Colonic mucosa (tissue), 4 donors: ENCODE measurements around the gene ELMOD1. TPM values are rescaled to one million over a fixed set of nuclear protein-coding genes. Genes with fewer than 3 reads are reported as not detected.

Experiments
- DNase-seq: peaks from one replicate; pipeline ENCODE4 v3.0.0-alpha.2; 2020
- H3K27ac ChIP-seq: fragments of 200-600 bp; one replicate; pipeline ENCODE4 v1.8.0; 2021
- H3K27me3 ChIP-seq: fragments of 200-600 bp; one replicate; pipeline ENCODE4 v1.8.0; 2021
- H3K36me3 ChIP-seq: fragments of 200-600 bp; one replicate; pipeline ENCODE4 v1.8.0; 2021
- H3K4me1 ChIP-seq: fragments of 200-600 bp; one replicate; pipeline ENCODE4 v1.8.0; 2021; ENCODE audit warnings: mild to moderate bottlenecking
- H3K4me3 ChIP-seq: fragments of 200-600 bp; one replicate; pipeline ENCODE4 v1.8.0; 2021
- H3K9ac ChIP-seq, 2 donors: one replicate each; pipeline ENCODE4 v1.7.0; 2013; ENCODE audit warnings: control low read depth in 2 of 2, low read depth in 2 of 2, low read length in 2 of 2
- H3K9me3 ChIP-seq: fragments of 200-600 bp; one replicate; pipeline ENCODE4 v1.8.0; 2021
- CTCF ChIP-seq: fragments of 200-600 bp; IDR thresholded peaks from one replicate; pipeline ENCODE4 v1.8.0; 2022; ENCODE audit warnings: antibody characterized with exemption, mild to moderate bottlenecking
- intact Hi-C: fragments of 100-400 bp; cut with DNase I; formaldehyde crosslinking; loops from one replicate; pipeline ENCODE4 v1.14.1; 2022
- total RNA-seq, 2 donors: library from RNA; stranded (reverse); fragmentation: NEBNext Ultra II Directional in 1 of 2; extraction: Animal tissue kit (Norgen Biotek cat#: 25700) in 1 of 2; gene quantifications; one replicate each; pipeline ENCODE4 v1.2.1, GENCODE V29; 2021
- donor health status: healthy.
- donor health status: DM: no; HTN: no; CAD: no.
- donor health status: DM: no; HTN: no; CAD: no.

Gene ELMOD1
- total RNA-seq, 2 donors from 2014 or later = 0.11 TPM; not detected in 1

- Histone ChIP-seq H3K4me1 (no peaks in the 10 kb centered on the region), H3K36me3 (no peaks in the 10 kb centered on the region), H3K27me3 (no peaks in the 10 kb centered on the region), H3K9ac (no peak overlapping the region), H3K9me3 (no peaks in the 10 kb centered on the region), H3K27ac (no peak overlapping the region), H3K4me3 (no peak overlapping the region)
- DNase-seq = no peak
- TF ChIP-seq CTCF = no peak
- intact Hi-C loops = no loop called here
Observed at GRCh38 chr11:107609400-107610218, 18.7 kb downstream of the ELMOD1 start.

GRCh38 chr11:107612445-107612844, 21.5 kb downstream of the ELMOD1 start:
- intact Hi-C loops = no loop called here
- DNase-seq = no peak
- no peaks in the 10 kb centered on the region for H3K9me3 ChIP-seq
- no peak overlapping the region for H3K27ac ChIP-seq
- H3K4me1 ChIP-seq = no peaks in the 10 kb centered on the region
- H3K27me3 ChIP-seq = no peaks in the 10 kb centered on the region
- H3K9ac ChIP-seq = no peak overlapping the region
- no peak overlapping the region for H3K4me3 ChIP-seq
- H3K36me3 ChIP-seq = no peaks in the 10 kb centered on the region
- TF ChIP-seq CTCF = no peak

- intact Hi-C loops = no loop called here
- H3K27me3 ChIP-seq = no peaks in the 10 kb centered on the region
- no peaks in the 10 kb centered on the region for H3K9me3 ChIP-seq
- H3K27ac ChIP-seq = no peak overlapping the region
- no peaks in the 10 kb centered on the region for H3K4me1 ChIP-seq
- H3K4me3 ChIP-seq = no peak overlapping the region
- no peak overlapping the region for H3K9ac ChIP-seq
- no peak for DNase-seq
- no peak for TF ChIP-seq CTCF
- no peaks in the 10 kb centered on the region for H3K36me3 ChIP-seq
Observed at GRCh38 chr11:107619926-107620325, 29.0 kb downstream of the ELMOD1 start.

GRCh38 chr11:107621081-107621480, 30.1 kb downstream of the ELMOD1 start:
- Histone ChIP-seq H3K9me3 (no peaks in the 10 kb centered on the region), H3K9ac (no peak overlapping the region), H3K36me3 (no peaks in the 10 kb centered on the region), H3K4me3 (no peak overlapping the region), H3K27ac (no peak overlapping the region), H3K4me1 (no peaks in the 10 kb centered on the region), H3K27me3 (no peaks in the 10 kb centered on the region)
- no peak for TF ChIP-seq CTCF
- intact Hi-C loops = no loop called here
- DNase-seq = no peak

- H3K9ac ChIP-seq = no peak overlapping the region
- H3K36me3 ChIP-seq = no peaks in the 10 kb centered on the region
- H3K27me3 ChIP-seq = no peaks in the 10 kb centered on the region
- no peak for TF ChIP-seq CTCF
- H3K4me1 ChIP-seq = no peaks in the 10 kb centered on the region
- H3K4me3 ChIP-seq = no peak overlapping the region
- H3K27ac ChIP-seq = no peak overlapping the region
- H3K9me3 ChIP-seq = no peaks in the 10 kb centered on the region
- intact Hi-C loops = no loop called here
- no peak for DNase-seq
Observed at GRCh38 chr11:107623183-107623582, 32.2 kb downstream of the ELMOD1 start.
